Stimulated activated CD8-positive, alpha-beta memory T cell treated with anti-CD3 and anti-CD28 coated beads, Interleukin-2, amount 100 ng/mL, for 48 hours (primary cell): ENCODE results near the gene P3H2.
"Not testable (repeated sequence)": the region's sequence is repeated elsewhere in the genome, so short reads cannot be mapped to it uniquely, and the experiment has no call there.

Experiments used
- DNase-seq, 2 donors: peaks; one replicate each; pipeline ENCODE4 v3.0.0-alpha.2; 2020; ENCODE audit warnings: low read depth in 2 of 2

The P3H2 gene

GRCh38 chr3:190084983-190085382 lies 35.7 kb downstream of the P3H2 start:
- no peak for DNase-seq

GRCh38 chr3:190083635-190084034 lies 37.1 kb downstream of the P3H2 start:
- DNase-seq: no peak

GRCh38 chr3:190081389-190081788 lies 39.3 kb downstream of the P3H2 start:
- no peak for DNase-seq

- DNase-seq: not testable (repeated sequence)
Observed at GRCh38 chr3:190079173-190079572, 41.5 kb downstream of the P3H2 start.

GRCh38 chr3:190077395-190078045 lies 43.2 kb downstream of the P3H2 start:
- no peak for DNase-seq

GRCh38 chr3:190076601-190077394 lies 43.9 kb downstream of the P3H2 start:
- DNase-seq: no peak

- DNase-seq: no peak
Observed at GRCh38 chr3:190076136-190076535, 44.6 kb downstream of the P3H2 start.

GRCh38 chr3:190074817-190075216 lies 45.9 kb downstream of the P3H2 start:
- DNase-seq: no peak

- DNase-seq: no peak
Observed at GRCh38 chr3:190073264-190074008, 47.3 kb downstream of the P3H2 start.

- DNase-seq: no peak
Observed at GRCh38 chr3:190072856-190073255, 47.8 kb downstream of the P3H2 start.

- DNase-seq: not testable (repeated sequence)
Observed at GRCh38 chr3:190071921-190072320, 48.8 kb downstream of the P3H2 start.

GRCh38 chr3:190070622-190071347 lies 49.9 kb downstream of the P3H2 start:
- DNase-seq: no peak

- DNase-seq: no peak
Observed at GRCh38 chr3:190065204-190065603, 55.5 kb downstream of the P3H2 start.

- no peak for DNase-seq
Observed at GRCh38 chr3:190064659-190065058, 56.0 kb downstream of the P3H2 start.

- no peak for DNase-seq
Observed at GRCh38 chr3:190064112-190064511, 56.6 kb downstream of the P3H2 start.

GRCh38 chr3:190063490-190063889 lies 57.2 kb downstream of the P3H2 start:
- no peak for DNase-seq

- DNase-seq: no peak
Observed at GRCh38 chr3:190060192-190060775, 60.4 kb downstream of the P3H2 start.

GRCh38 chr3:190059242-190059590 lies 61.5 kb downstream of the P3H2 start:
- DNase-seq: no peak

- DNase-seq: no peak
Observed at GRCh38 chr3:190058521-190059241, 62.0 kb downstream of the P3H2 start.

GRCh38 chr3:190056742-190057141 lies 64.0 kb downstream of the P3H2 start:
- DNase-seq: no peak

- no peak for DNase-seq
Observed at GRCh38 chr3:190055773-190056172, 64.9 kb downstream of the P3H2 start.
